ENCODE measurements around the gene LEPR.

GRCh38 chr1:65442442-65442841 lies 22.0 kb downstream of the LEPR start:
- no peak for TF ChIP-seq CTCF (optimal IDR thresholded peaks at IDR 0.05 in 1 of 3, IDR thresholded peaks at IDR 0.05 in 1 of 3, conservative IDR thresholded peaks at IDR 0.05 in 1 of 3; ENCODE audit: extremely low read depth in 1 of 3, insufficient read depth in 2 of 3, low read length in 3 of 3)
- TF ChIP-seq EZH2 (IDR thresholded peaks at IDR 0.05; ENCODE audit: low read length), result no peak

Measured in keratinocyte (primary cell).